HepG2 (cell line): ENCODE measurements around the gene EFCAB13. TPM values are rescaled to one million over a fixed set of nuclear protein-coding genes. Genes with fewer than 3 reads are reported as not detected.
A peak's percentile ranks its signal among the peaks of the same experiment; 100 is the strongest.

Experiments
- ATAC-seq: fragments of 200-7000 bp; cut with Tn5 transposase; 3 replicates; pipeline ENCODE4 v1.9.1; 2020; ENCODE audit warnings: mild to moderate bottlenecking, moderate library complexity
- BruUV-seq: library from RNA; stranded (reverse); fragments of 400-500 nt; replicated peaks from 2 replicates; lab custom pipeline; 2021; lab: Mats Ljungman, UMichigan
- CTCF ChIA-PET: fragments of 300-600 bp; formaldehyde crosslinking; extraction: SDS; loops from one replicate; lab custom pipeline; 2021; ENCODE audit warnings: low total read pairs, inconsistent platforms, low intra/inter-chr PET ratio; lab: Yijun Ruan, JAX
- POLR2A ChIA-PET: fragments of 350-600 bp; sonication (Branson Sonifier 250); formaldehyde crosslinking; loops from one replicate; lab custom pipeline; 2020; ENCODE audit warnings: antibody characterized with exemption, inconsistent platforms; lab: Yijun Ruan, JAX
- DNase-seq: peaks from one replicate; pipeline ENCODE4 v3.0.0-alpha.2; 2015; ENCODE audit warnings: low spot score
- FAIRE-seq: peaks from 3 replicates; lab custom pipeline; 2011; peaks lifted over from hg19 to GRCh38; lab: Jason Lieb, UNC
- H2AFZ ChIP-seq: one replicate; pipeline ENCODE4 v1.6.1; 2011; ENCODE audit warnings: low read length, inconsistent platforms
- H3K27ac ChIP-seq: fragments of 300-600 bp; 3 replicates; pipeline ENCODE4 v1.8.0; 2011; ENCODE audit warnings: mixed run types, mild to moderate bottlenecking, mixed read lengths, low read length, inconsistent platforms; ENCODE audit not compliant: insufficient read depth; ENCODE audit errors: extremely low read length
- H3K27me3 ChIP-seq, 2 experiments: fragments of 200-600 bp in 1 of 2; 2 replicates in 1 of 2; 3 replicates in 1 of 2; pipeline versions ENCODE4 v1.6.0 to v1.8.0; 2011; ENCODE audit warnings: low read length in 2 of 2, mild to moderate bottlenecking in 2 of 2, moderate library complexity in 2 of 2, inconsistent platforms in 1 of 2; ENCODE audit not compliant: insufficient read depth in 2 of 2, control insufficient read depth in 1 of 2
- H3K36me3 ChIP-seq, 2 experiments: fragments of 200-600 bp in 1 of 2; replicated peaks in 1 of 2; 2 replicates in 1 of 2; 3 replicates in 1 of 2; pipeline versions ENCODE4 v1.5.1 to v1.8.0; 2011; ENCODE audit warnings: low read length in 2 of 2, inconsistent platforms in 1 of 2; ENCODE audit not compliant: insufficient read depth in 2 of 2, control insufficient read depth in 1 of 2
- H3K4me1 ChIP-seq: 2 replicates; pipeline ENCODE4 v1.5.1; 2012; ENCODE audit warnings: low read length, inconsistent platforms; ENCODE audit not compliant: insufficient read depth
- H3K4me2 ChIP-seq: 2 replicates; pipeline ENCODE4 v1.6.0; 2011; ENCODE audit warnings: low read depth, low read length, inconsistent platforms
- H3K4me3 ChIP-seq, 3 experiments: fragments of 200-600 bp in 1 of 3; sonication (generic), shearing (Covaris generic) in 1 of 3; replicated peaks in 1 of 3; 2 replicates each; pipeline ENCODE4 v1.5.1; 2011 to 2016; ENCODE audit warnings: low read length in 3 of 3, inconsistent platforms in 2 of 3, low read depth in 2 of 3, mild to moderate bottlenecking in 2 of 3, control low read depth in 1 of 3, mixed read lengths in 1 of 3; ENCODE audit not compliant: insufficient read depth in 1 of 3
- H3K79me2 ChIP-seq: one replicate; pipeline ENCODE4 v1.6.1; 2011; ENCODE audit warnings: low read length, inconsistent platforms; ENCODE audit not compliant: insufficient read depth
- H3K9ac ChIP-seq: 2 replicates; pipeline ENCODE4 v1.6.0; 2011; ENCODE audit warnings: mild to moderate bottlenecking, low read depth, low read length, inconsistent platforms; ENCODE audit not compliant: insufficient read depth
- H3K9me3 ChIP-seq: 2 replicates; pipeline ENCODE4 v1.5.1; 2012; ENCODE audit warnings: mild to moderate bottlenecking, low read length
- H4K20me1 ChIP-seq: 2 replicates; pipeline ENCODE4 v1.6.0; 2011; ENCODE audit warnings: inconsistent platforms, mild to moderate bottlenecking, low read length, moderate library complexity; ENCODE audit not compliant: insufficient read depth
- NFIB ChIP-seq: sonication (generic); formaldehyde crosslinking; IDR thresholded peaks from 2 replicates; pipeline ENCODE4 v1.9.0; 2021; ENCODE audit warnings: missing genetic modification reagents, mild to moderate bottlenecking, borderline replicate concordance
- NFRKB ChIP-seq: fragments of 450-650 bp; IDR thresholded peaks from 2 replicates; pipeline ENCODE4 v1.6.1; 2017
- NRL ChIP-seq: sonication (generic); formaldehyde crosslinking; IDR thresholded peaks from 2 replicates; pipeline ENCODE4 v1.5.0; 2020; ENCODE audit warnings: missing genetic modification reagents, mild to moderate bottlenecking, moderate library complexity, borderline replicate concordance
- ZNF263 ChIP-seq: sonication (generic); formaldehyde crosslinking; IDR thresholded peaks from 2 replicates; pipeline ENCODE4 v1.4.0; 2020; ENCODE audit warnings: missing genetic modification reagents
- ZNF383 ChIP-seq: sonication (generic); formaldehyde crosslinking; IDR thresholded peaks from 2 replicates; pipeline ENCODE4 v1.4.0; 2020; ENCODE audit warnings: missing genetic modification reagents, mild to moderate bottlenecking, borderline replicate concordance
- ZNF878 ChIP-seq: sonication (generic); formaldehyde crosslinking; IDR thresholded peaks from 2 replicates; pipeline ENCODE4 v1.8.1; 2023; ENCODE audit warnings: mild to moderate bottlenecking, missing genetic modification reagents, moderate library complexity
- ZNF891 ChIP-seq: sonication (generic); formaldehyde crosslinking; IDR thresholded peaks from 2 replicates; pipeline ENCODE4 v1.5.0; 2020; ENCODE audit warnings: mild to moderate bottlenecking, missing genetic modification reagents
- ZSCAN21 ChIP-seq: sonication (generic); formaldehyde crosslinking; IDR thresholded peaks from 2 replicates; pipeline ENCODE4 v1.8.0; 2022; ENCODE audit warnings: mild to moderate bottlenecking, missing genetic modification reagents, moderate library complexity, borderline replicate concordance
- WGBS: methylation state at CpG from one replicate; pipeline ENCODE4 v1.1.6; 2017; ENCODE audit warnings: low lambda C conversion rate; 5-methylcytosine and 5-hydroxymethylcytosine counted together
- in situ Hi-C: cut with HindIII; loops from 2 replicates; pipeline ENCODE4 v1.10.0; 2017; ENCODE audit warnings: low pct_unique_long_range_greater_than_20kb; ENCODE audit not compliant: extremely low pct_ligation_motif_present
- intact Hi-C: fragments of 100-400 bp; cut with micrococcal nuclease; formaldehyde crosslinking; loops from one replicate; pipeline ENCODE4 v1.10.0; 2022; ENCODE audit not compliant: unreplicated experiment
- polyA plus RNA-seq, 8 experiments: library from polyadenylated mRNA; depleted of rRNA in 3 of 8; stranded (reverse) in 7 of 8; unstranded in 1 of 8; fragments of >200 nt; fragmentation: Illumina TruSeq in 4 of 8; extraction: Trizol in 4 of 8; gene quantifications; 2 replicates each; pipeline versions ENCODE4 v1.2.1 to v1.2.3, GENCODE V29; 2011 to 2016; ENCODE audit warnings: low read depth in 4 of 8, missing spikeins in 1 of 8, mixed read lengths in 1 of 8; ENCODE audit not compliant: insufficient read depth in 1 of 8
- total RNA-seq, 5 experiments: library from RNA; depleted of rRNA; stranded (reverse); fragments of >200 nt; fragmentation: Illumina TruSeq; extraction: Trizol; gene quantifications; 2 replicates each; pipeline ENCODE4 v1.2.3, GENCODE V29; 2016; ENCODE audit warnings: low read depth in 1 of 5
- TF ChIP-seq, protein P1 (sequence below): sonication (generic); formaldehyde crosslinking; IDR thresholded peaks from 2 replicates; pipeline ENCODE4 v1.5.1; 2020; ENCODE audit warnings: mild to moderate bottlenecking, missing genetic modification reagents, moderate library complexity
- TF ChIP-seq, protein P2 (sequence below): sonication (generic); formaldehyde crosslinking; IDR thresholded peaks from 2 replicates; pipeline ENCODE4; 2020; ENCODE audit warnings: missing genetic modification reagents, mild to moderate bottlenecking, borderline replicate concordance
- TF ChIP-seq, protein P3 (sequence below): sonication (generic); formaldehyde crosslinking; IDR thresholded peaks from 2 replicates; pipeline ENCODE4 v1.9.0; 2022; ENCODE audit warnings: missing genetic modification reagents, mild to moderate bottlenecking, borderline replicate concordance

EFCAB13 gene
- total and polyA plus RNA-seq, 2 of the 13 experiments (the other 11 are each of a cell fraction or from before 2014, with no cell fraction given), result 0.22 to 0.71 TPM

DNA sequence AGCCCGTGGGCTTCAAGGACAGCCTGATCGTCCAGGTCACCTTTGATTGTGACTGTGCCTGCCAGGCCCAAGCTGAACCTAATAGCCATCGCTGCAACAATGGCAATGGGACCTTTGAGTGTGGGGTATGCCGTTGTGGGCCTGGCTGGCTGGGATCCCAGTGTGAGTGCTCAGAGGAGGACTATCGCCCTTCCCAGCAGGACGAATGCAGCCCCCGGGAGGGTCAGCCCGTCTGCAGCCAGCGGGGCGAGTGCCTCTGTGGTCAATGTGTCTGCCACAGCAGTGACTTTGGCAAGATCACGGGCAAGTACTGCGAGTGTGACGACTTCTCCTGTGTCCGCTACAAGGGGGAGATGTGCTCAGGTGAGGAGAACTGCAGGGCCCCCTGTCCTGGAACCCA lies 31.5 kb upstream of the EFCAB13 start:
- Histone ChIP-seq H3K4me3 (no peak overlapping the region), H3K27me3 (peaks cover 1 to 25% of the 10 kb centered on the region in 2 experiments; a peak in 3 of 5 replicates), H3K36me3 (no peaks in the 10 kb centered on the region), H3K9me3 (no peaks in the 10 kb centered on the region), H2AFZ (no peak overlapping the region), H3K4me2 (0 out of 2 replicates have a peak overlapping the region, but pooled peaks have one; percentile 50), H3K27ac (no peak overlapping the region), H3K9ac (no peak overlapping the region), H4K20me1 (no peaks in the 10 kb centered on the region), H3K4me1 (peaks cover 39% of the 10 kb centered on the region), H3K79me2 (no peaks in the 10 kb centered on the region)
- DNase-seq, result no peak
- CTCF ChIA-PET, result no interaction called here
- POLR2A ChIA-PET, result interaction anchor here (1.0 to 1.5 kb wide), 3 partner anchors 13 to 40 kb away, joined by 4 read pairs; partner anchors contain the start of gene EFCAB13
- TF ChIP-seq ZSCAN21 (CRISPR knock-in tag) (no peak), NFRKB (no peak), NFIB (0 out of 2 replicates have a peak, but pooled peaks have one; percentile 70), ZNF891 (peak; percentile 28; the same call in 1 of the 2 replicates), NRL (CRISPR knock-in tag) (0 out of 2 replicates have a peak, but pooled peaks have one; percentile 26), ZNF878 (CRISPR knock-in tag) (no peak), ZNF383 (CRISPR knock-in tag) (no peak), ZNF263 (CRISPR knock-in tag) (peak; percentile 79)
- TF ChIP-seq, protein P1, sequence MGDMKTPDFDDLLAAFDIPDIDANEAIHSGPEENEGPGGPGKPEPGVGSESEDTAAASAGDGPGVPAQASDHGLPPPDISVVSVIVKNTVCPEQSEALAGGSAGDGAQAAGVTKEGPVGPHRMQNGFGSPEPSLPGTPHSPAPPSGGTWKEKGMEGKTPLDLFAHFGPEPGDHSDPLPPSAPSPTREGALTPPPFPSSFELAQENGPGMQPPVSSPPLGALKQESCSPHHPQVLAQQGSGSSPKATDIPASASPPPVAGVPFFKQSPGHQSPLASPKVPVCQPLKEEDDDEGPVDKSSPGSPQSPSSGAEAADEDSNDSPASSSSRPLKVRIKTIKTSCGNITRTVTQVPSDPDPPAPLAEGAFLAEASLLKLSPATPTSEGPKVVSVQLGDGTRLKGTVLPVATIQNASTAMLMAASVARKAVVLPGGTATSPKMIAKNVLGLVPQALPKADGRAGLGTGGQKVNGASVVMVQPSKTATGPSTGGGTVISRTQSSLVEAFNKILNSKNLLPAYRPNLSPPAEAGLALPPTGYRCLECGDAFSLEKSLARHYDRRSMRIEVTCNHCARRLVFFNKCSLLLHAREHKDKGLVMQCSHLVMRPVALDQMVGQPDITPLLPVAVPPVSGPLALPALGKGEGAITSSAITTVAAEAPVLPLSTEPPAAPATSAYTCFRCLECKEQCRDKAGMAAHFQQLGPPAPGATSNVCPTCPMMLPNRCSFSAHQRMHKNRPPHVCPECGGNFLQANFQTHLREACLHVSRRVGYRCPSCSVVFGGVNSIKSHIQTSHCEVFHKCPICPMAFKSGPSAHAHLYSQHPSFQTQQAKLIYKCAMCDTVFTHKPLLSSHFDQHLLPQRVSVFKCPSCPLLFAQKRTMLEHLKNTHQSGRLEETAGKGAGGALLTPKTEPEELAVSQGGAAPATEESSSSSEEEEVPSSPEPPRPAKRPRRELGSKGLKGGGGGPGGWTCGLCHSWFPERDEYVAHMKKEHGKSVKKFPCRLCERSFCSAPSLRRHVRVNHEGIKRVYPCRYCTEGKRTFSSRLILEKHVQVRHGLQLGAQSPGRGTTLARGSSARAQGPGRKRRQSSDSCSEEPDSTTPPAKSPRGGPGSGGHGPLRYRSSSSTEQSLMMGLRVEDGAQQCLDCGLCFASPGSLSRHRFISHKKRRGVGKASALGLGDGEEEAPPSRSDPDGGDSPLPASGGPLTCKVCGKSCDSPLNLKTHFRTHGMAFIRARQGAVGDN (CRISPR knock-in tag), result peak; percentile 19; the same call in 1 of the 2 replicates
- TF ChIP-seq, protein P2, sequence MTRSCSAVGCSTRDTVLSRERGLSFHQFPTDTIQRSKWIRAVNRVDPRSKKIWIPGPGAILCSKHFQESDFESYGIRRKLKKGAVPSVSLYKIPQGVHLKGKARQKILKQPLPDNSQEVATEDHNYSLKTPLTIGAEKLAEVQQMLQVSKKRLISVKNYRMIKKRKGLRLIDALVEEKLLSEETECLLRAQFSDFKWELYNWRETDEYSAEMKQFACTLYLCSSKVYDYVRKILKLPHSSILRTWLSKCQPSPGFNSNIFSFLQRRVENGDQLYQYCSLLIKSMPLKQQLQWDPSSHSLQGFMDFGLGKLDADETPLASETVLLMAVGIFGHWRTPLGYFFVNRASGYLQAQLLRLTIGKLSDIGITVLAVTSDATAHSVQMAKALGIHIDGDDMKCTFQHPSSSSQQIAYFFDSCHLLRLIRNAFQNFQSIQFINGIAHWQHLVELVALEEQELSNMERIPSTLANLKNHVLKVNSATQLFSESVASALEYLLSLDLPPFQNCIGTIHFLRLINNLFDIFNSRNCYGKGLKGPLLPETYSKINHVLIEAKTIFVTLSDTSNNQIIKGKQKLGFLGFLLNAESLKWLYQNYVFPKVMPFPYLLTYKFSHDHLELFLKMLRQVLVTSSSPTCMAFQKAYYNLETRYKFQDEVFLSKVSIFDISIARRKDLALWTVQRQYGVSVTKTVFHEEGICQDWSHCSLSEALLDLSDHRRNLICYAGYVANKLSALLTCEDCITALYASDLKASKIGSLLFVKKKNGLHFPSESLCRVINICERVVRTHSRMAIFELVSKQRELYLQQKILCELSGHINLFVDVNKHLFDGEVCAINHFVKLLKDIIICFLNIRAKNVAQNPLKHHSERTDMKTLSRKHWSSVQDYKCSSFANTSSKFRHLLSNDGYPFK (CRISPR knock-in tag), result 0 out of 2 replicates have a peak, but pooled peaks have one; percentile 19
- TF ChIP-seq, protein P3, sequence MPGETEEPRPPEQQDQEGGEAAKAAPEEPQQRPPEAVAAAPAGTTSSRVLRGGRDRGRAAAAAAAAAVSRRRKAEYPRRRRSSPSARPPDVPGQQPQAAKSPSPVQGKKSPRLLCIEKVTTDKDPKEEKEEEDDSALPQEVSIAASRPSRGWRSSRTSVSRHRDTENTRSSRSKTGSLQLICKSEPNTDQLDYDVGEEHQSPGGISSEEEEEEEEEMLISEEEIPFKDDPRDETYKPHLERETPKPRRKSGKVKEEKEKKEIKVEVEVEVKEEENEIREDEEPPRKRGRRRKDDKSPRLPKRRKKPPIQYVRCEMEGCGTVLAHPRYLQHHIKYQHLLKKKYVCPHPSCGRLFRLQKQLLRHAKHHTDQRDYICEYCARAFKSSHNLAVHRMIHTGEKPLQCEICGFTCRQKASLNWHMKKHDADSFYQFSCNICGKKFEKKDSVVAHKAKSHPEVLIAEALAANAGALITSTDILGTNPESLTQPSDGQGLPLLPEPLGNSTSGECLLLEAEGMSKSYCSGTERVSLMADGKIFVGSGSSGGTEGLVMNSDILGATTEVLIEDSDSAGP (CRISPR knock-in tag), result peak; percentile 33; the same call in 1 of the 2 replicates
- in situ Hi-C loops (no loop called here), intact Hi-C loops (no loop called here)
- no peak for ATAC-seq
- WGBS, result 70% methylated on average over 14 of the region's 14 CpGs
- FAIRE-seq, result no peak
- no TSS peak for BruUV-seq
